ENCODE results near the gene SLC12A9. TPM values are rescaled to one million over a fixed set of nuclear protein-coding genes. Genes with fewer than 3 reads are reported as not detected.

Gene SLC12A9
- total RNA-seq, 1 donor from 2014 or later: 41.2 TPM

DNA sequence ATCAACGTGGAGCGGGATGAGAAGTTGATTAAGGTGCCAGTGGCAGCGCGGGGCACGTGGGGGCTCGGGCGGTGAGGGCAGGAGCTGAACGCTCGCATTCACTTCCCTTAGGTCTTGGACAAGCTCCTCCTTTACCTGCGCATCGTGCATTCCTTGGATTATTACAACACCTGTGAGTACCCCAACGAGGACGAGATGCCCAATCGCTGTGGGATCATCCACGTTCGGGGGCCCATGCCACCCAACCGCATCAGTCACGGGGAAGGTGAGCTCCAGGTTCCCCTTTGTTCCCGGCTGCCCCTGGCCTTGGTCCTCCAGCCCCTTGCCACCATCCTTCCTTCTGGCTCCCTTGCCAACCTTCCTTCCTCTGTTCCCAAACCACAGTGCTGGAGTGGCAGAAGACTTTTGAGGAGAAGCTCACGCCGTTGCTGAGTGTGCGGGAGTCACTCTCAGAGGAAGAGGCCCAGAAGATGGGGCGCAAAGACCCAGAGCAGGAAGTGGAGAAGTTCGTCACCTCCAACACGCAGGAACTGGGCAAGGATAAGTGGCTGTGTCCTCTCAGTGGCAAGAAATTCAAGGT lies 34.5 kb downstream of the SLC12A9 start:
- Mint-ChIP-seq H3K36me3 (ENCODE audit: low read depth) (peaks cover 62% of the 10 kb centered on the region), H3K4me1 (peaks cover 47% of the 10 kb centered on the region), H3K27ac (peak overlapping the region; percentile 87), H3K27me3 (peaks cover 13% of the 10 kb centered on the region), H3K4me3 (peak overlapping the region; percentile 83), H3K9me3 (no peaks in the 10 kb centered on the region)
- intact Hi-C loops (cut with micrococcal nuclease): no loop called here
- peak; percentile 73 for DNase-seq

DNA sequence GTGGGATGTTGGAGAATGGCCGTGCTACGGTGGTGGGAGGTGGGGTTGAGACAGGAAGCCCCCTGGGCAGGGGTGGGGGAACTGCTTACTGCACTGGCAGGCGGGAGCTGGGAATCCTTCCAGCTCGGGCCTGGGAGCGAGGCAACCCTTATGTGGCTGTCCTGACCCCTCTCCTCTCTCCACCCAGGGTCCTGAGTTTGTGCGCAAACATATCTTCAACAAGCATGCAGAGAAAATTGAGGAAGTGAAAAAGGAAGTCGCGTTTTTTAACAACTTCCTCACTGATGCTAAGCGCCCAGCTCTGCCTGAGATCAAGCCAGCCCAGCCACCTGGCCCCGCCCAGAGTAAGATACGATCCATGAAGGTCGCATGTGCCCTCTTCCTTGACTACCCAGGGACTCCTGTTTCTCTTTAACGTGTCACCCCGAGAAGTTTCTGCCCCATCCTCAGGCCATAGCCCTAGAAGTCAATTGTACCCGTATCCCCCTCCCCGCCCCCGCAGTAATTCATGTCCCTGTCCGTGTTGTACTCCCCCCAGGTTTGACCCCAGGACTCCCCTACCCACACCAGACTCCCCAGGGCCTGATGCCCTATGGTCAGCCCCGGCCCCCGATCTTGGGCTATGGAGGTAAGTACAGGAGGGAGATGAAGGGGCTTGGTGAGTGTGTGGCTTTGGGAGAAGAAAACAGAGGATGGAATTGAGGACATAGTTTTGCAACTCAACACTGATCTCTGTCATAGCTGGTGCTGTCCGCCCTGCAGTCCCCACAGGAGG lies 35.2 kb downstream of the SLC12A9 start:
- peak; percentile 89 for DNase-seq
- Mint-ChIP-seq H3K4me3 (peak overlapping the region; percentile 83), H3K4me1 (peaks cover 48% of the 10 kb centered on the region), H3K27me3 (peaks cover 20% of the 10 kb centered on the region), H3K36me3 (ENCODE audit: low read depth) (peaks cover 57% of the 10 kb centered on the region), H3K9me3 (no peaks in the 10 kb centered on the region), H3K27ac (peak overlapping the region; percentile 87)
- intact Hi-C loops (cut with micrococcal nuclease): no loop called here

DNA sequence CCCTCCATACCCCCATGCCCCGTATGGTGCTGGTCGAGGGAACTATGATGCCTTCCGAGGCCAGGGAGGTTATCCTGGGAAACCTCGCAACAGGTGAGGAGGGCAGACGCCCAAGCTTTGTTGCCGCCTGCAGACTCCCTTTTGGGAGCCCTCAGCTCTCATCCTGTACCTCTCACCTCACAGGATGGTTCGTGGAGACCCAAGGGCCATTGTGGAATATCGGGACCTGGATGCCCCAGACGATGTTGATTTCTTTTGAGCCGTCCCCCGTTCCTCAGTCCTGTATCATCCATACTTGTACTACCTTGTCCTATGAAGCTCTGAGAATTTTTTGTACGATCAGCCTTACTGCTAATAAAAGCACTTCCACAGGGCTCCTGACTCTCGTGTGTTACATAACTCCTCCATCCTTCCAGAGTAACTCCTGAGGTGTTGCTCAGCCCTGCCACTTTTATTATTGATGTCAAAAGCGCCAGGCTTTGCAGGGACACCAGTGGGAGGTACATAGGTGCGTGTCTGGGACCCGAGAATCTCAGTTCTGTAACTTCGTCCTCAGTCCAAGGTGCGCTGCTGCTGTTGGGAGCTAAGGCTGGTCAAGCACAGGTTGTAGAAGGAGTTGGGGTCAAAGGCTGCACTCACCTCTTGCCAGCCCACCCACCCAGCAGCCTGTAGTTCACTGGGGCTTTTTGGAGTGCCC lies 35.9 kb downstream of the SLC12A9 start:
- DNase-seq: peak; percentile 64
- Mint-ChIP-seq H3K36me3 (ENCODE audit: low read depth) (peaks cover 51% of the 10 kb centered on the region), H3K9me3 (no peaks in the 10 kb centered on the region), H3K4me1 (peaks cover 44% of the 10 kb centered on the region), H3K27ac (peak overlapping the region; percentile 87), H3K27me3 (peaks cover 24% of the 10 kb centered on the region), H3K4me3 (peak overlapping the region; percentile 83)
- intact Hi-C loops (cut with micrococcal nuclease): no loop called here

DNA sequence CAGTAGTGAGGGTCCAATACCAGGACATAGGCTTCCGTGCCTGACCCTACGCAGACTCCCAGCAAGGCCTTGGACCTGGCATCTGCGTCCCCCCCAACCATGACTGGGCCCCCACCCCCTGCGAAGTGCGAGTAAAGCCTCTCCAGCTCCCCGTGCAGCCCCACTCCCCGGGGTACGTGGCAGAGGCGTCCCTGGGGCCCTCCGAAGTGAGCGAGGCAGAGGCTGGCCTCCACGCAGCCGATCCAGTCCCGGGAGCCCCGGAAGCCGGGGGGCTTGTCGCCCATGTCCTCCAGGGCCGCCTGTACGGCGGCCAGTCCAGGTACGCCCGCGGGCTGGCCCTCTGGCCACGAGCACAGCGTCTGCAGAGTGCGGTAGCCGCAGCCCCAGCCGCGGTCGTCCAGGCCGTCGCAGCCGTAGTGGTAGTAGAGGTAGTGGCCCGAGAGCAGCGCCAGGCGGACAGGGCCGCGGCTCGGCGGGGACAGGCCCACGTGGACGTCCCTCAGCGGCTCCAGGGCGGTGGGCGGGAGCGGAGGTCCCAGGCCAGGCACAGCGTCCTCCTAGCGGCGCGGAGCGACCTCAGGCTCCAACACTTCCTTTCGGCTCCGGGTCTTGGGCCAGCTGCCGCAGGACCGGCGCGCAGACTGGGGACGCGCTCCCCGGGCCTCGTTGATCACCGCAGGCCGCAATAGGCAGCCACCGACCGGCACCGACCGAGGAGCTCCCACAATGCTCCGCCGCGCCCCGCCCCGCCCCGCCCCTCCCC lies 36.7 kb downstream of the SLC12A9 start, which contains the start of gene UFSP1:
TSS of gene UFSP1 (minus strand) at position 728 of the 763 bp plus-strand sequence. CDS start at position 284, 444 bp downstream.
- peaks cover 44% of the 10 kb centered on the region for H3K4me1 Mint-ChIP-seq
- H3K4me3 Mint-ChIP-seq: peak within 1 kb of the TSS; percentile 83
- no peaks in the 10 kb centered on the region for H3K9me3 Mint-ChIP-seq
- peaks cover 45% of the 10 kb centered on the region for H3K36me3 Mint-ChIP-seq (ENCODE audit: low read depth)
- peak; percentile 59 for DNase-seq
- peak within 1 kb of the TSS; percentile 87 for H3K27ac Mint-ChIP-seq
- intact Hi-C loops (cut with micrococcal nuclease): loop anchor here (1.0 kb wide), 1 partner anchor 14 kb away; the partner anchor contains the start of gene SRRT
- peaks cover 30% of the 10 kb centered on the region for H3K27me3 Mint-ChIP-seq

DNA sequence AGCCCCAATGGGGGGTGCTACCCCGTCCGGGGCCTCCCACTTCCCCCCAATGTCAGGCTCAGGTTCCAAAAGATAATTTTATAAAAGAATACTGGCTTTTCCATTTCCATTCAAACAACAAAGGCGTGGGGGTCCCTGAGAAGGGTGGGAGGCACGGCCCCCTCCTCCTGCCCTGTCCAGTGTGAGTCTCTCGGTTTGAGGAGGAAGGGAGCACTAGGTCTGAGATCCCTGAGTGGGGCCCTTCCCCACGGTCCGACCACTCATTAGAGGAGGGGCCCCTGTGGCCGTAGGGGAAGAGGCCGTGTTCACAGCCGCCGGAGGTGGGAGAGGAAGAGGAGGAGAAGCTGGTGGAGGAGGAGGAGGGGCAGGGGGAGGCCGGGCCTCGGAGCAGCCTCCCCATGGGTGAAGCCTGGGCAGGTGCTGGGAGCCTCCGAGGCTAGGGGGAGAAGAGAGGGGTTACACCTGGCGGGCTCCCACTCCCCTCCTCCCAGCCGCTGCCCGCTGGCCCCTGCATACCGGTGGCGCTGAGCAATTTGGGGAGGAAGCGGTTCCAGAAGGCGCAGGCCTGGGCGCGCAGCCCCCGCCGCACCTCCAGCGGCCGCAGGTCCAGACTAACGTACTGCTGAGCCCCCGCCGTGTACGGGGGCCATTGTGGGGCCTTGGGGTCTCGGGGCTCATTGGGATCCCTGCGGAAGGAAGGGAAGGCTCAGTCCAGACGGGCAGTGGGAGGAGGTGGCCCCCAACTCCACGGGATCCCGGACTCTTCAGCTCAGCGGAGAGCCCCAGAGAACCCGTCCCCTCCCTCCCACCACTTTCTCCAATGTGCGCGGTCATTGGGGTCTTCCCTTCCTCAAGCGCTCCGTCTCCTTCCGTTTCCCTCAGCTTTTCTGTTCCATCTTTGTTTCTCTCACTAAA lies 38.4 kb downstream of the SLC12A9 start:
- Mint-ChIP-seq H3K36me3 (ENCODE audit: low read depth) (peaks cover 29% of the 10 kb centered on the region), H3K27me3 (peaks cover 34% of the 10 kb centered on the region), H3K9me3 (no peaks in the 10 kb centered on the region), H3K27ac (peak overlapping the region; percentile 77), H3K4me3 (peak overlapping the region; percentile 83), H3K4me1 (peaks cover 38% of the 10 kb centered on the region)
- DNase-seq: peak; percentile 66
- intact Hi-C loops (cut with micrococcal nuclease): loop anchor here (5.0 kb wide), 1 partner anchor 276 kb away; the partner anchor contains the start of gene VGF

DNA sequence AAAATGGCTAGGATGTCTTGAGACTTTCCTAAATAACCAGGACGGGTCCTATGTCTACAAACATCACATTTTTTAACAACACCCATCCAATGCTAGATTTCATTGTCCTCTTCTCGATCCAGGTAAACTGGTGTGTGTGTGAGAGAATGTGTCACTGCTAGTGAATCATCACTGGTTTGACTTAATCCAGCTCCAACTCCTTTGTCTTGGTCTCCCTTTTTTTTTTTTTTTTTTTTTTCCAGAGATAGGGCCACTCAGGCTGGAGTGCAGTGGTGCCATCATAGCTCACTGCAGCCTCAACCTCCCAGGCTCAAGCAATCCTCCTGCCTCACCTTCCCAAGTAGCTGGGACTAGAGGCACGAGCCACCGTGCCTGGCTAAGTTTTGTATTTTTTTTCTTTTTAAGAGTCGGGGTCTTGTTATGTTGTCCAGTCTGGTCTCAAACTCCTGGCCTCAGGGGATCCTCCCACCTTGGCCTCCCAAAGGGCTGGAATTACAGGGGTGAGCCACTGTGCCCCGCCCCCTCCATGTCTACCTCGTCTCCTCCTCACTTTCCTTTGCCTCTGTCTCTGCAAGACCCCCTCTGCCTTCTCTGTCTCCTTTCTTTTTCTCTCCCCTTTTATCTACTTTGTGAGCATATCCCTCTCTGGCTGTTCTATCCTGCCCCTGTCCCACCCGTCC lies 39.2 kb downstream of the SLC12A9 start:
- Mint-ChIP-seq H3K27me3 (peaks cover 39% of the 10 kb centered on the region), H3K9me3 (no peaks in the 10 kb centered on the region), H3K27ac (peak overlapping the region; percentile 45), H3K36me3 (ENCODE audit: low read depth) (peaks cover 21% of the 10 kb centered on the region), H3K4me3 (peak overlapping the region; percentile 65), H3K4me1 (peaks cover 39% of the 10 kb centered on the region)
- no peak for DNase-seq
- intact Hi-C loops (cut with micrococcal nuclease): loop anchor here (5.0 kb wide), 1 partner anchor 276 kb away; the partner anchor contains the start of gene VGF

DNA sequence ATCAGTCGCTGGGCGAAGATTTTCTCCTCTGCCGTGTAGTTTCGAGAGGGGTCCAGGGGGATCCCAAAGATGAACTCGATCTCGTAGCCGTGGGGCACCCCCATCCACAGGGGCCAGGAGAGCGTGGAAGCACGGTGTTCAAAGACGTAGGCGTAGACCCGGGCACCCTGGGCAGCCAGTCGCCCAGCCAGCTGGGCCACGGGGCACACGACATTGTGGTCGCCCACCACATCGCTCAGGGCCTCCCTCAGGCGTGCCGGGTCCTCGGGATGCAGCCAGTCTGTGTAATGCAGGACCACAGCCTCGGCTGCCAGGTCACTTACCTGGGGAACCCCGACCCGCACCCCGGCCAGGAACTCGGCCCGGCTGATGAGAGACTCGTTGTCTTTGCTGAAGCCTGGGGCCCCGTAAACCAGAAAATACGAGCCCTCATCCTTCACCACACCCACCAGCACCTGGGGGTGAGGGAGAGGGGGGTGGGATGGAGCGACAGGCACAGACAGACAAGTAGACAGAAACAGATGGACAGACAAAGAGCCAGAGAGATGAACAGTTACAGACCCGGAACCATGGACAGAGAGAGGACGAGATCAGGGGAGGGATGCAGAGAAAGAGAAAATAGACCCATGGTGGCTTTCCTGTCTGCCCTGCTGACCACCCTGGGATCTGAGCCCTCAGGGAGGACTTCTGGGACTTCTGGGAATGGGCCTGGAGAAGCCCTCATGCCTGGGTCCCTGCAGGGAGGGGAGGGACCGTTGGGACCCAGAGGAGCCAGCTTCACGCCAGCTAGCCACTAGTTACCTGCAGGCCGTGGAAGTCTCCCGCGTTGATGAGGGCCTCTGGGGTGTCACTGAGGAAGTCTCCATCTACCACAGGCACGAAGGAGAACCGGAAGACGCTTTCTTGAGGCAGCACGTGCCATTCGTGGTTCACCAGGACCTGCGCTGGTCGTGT lies 40.1 kb downstream of the SLC12A9 start:
- no peak for DNase-seq
- Mint-ChIP-seq H3K4me1 (peaks cover 30% of the 10 kb centered on the region), H3K27me3 (peaks cover 44% of the 10 kb centered on the region), H3K36me3 (ENCODE audit: low read depth) (peaks cover 13% of the 10 kb centered on the region), H3K4me3 (no peak overlapping the region), H3K27ac (no peak overlapping the region), H3K9me3 (no peaks in the 10 kb centered on the region)
- intact Hi-C loops (cut with micrococcal nuclease): loop anchor here (5.0 kb wide), 1 partner anchor 275 kb away; the partner anchor contains the start of gene VGF

DNA sequence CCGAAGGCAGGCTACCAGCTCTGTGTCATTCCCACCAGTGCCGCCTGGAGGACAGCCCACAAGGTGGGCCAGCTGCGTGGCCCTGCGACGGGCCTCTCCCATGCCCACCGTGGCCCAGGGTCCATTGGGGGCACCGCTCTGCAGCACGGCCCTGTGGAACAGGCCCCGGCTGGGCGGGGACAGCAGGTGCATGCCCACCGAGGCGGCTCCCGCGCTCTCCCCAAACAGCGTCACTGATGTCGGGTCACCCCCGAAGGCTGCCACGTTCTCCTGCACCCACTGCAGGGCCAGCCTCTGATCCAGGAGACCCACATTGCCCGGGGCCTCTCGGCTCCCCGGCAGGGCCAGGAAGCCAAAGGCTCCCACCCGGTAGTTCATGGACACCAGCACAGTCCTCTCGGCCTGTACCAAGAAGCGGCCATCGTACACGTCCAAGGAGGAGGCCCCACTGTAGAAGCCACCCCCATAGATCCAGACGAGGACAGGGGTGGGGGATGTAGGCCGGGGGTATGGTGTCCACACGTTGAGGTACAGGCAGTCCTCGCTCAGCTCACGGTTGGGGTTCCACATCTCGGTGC lies 40.9 kb downstream of the SLC12A9 start:
- DNase-seq: no peak
- intact Hi-C loops (cut with micrococcal nuclease): loop anchor here (5.0 kb wide), 1 partner anchor 274 kb away; the partner anchor contains the start of gene VGF
- H3K4me3 Mint-ChIP-seq: no peak overlapping the region
- H3K4me1 Mint-ChIP-seq: peaks cover 22% of the 10 kb centered on the region
- H3K36me3 Mint-ChIP-seq (ENCODE audit: low read depth): peaks cover 5% of the 10 kb centered on the region
- H3K27me3 Mint-ChIP-seq: peaks cover 52% of the 10 kb centered on the region
- H3K27ac Mint-ChIP-seq: no peak overlapping the region
- no peaks in the 10 kb centered on the region for H3K9me3 Mint-ChIP-seq

DNA sequence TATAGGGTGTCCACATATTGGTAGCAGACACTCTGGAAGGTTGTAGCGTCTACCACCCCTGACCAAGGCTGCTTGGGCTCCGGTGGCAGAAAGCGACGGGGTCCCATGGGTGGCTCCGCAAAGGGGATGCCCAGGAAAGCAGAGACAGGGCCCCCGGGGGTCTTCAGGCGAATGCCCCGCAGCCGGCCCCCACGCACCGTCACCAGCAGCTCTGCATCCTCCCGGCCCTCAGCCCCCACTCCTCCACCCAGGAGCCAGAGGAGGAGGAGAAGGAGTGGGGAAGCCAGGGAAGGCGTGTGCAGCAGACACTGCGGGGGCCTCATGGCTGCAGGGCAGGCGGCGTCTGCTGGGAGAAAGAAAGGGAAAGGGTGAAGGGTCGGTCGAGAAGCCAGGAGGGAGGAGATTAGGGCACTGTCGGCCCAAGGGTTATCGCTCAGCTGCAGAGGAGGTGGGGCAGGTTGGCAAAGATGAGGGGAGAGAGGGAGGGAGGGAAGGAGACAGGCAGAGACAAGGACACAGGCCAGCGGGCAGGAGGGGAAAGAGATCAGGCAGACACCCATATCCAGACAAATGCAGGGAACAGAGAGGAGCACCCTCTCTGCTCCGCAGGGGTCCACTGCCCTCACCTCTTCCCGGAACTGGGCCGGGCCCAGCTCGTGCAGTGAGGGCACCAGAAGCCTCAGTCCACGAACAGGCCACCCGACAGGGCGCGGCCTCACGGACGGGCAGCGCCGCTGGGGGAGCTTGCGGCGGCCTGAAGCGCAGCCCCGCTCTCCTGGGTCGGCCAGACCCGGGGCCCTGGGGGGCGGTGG lies 41.6 kb downstream of the SLC12A9 start:
- DNase-seq: no peak
- no peak overlapping the region for H3K27ac Mint-ChIP-seq
- H3K36me3 Mint-ChIP-seq (ENCODE audit: low read depth): no peaks in the 10 kb centered on the region
- H3K4me3 Mint-ChIP-seq: peak overlapping the region; percentile 14
- intact Hi-C loops (cut with micrococcal nuclease): loop anchor here (5.0 kb wide), 1 partner anchor 273 kb away; the partner anchor contains the start of gene VGF
- H3K4me1 Mint-ChIP-seq: peaks cover 19% of the 10 kb centered on the region
- H3K27me3 Mint-ChIP-seq: peaks cover 53% of the 10 kb centered on the region
- H3K9me3 Mint-ChIP-seq: no peaks in the 10 kb centered on the region

DNA sequence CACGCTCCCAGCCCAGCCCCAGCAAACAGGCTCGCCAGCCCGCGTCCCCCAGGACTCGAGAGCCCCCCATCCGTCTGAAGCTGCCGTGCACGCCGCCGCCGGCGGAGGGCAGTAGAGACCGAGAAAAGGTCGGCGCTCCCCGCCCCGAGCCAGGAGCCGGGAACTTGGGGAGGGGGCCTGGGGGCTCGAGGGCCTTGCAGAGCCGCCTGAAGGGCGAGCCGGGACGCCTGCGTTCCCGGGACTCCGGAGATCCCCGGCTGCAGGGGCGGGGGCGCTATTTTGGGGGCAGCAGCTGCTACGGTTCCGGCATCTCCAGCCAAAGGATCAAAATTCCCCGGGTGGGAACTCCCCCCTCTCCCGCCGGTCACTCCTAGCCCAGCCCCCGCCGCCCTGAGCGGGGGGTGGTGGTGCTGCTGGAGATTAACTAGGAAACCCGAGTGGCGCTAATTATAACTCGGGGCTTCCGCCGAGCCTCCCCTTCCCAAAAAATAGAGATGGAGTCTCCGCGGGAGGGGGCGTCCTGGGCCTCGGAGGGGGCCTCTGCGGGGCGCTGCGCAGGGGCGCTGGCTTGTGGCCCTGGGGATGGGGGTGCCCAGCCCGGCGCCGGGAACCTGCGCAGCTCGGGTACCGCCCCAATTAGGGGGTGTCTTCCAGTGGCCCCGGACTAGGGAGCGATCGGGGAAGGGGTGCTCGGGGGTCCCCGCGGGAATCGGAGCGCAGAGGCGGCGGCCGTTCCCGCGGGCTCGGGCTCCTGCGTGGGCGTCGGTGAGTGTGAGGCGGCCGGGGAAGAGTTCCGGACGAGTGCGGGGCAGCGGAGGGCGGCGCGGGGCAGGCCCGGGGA lies 42.6 kb downstream of the SLC12A9 start:
- Mint-ChIP-seq H3K4me3 (peak overlapping the region; percentile 49), H3K36me3 (ENCODE audit: low read depth) (no peaks in the 10 kb centered on the region), H3K27ac (no peak overlapping the region), H3K9me3 (no peaks in the 10 kb centered on the region), H3K27me3 (peaks cover 56% of the 10 kb centered on the region), H3K4me1 (peaks cover 18% of the 10 kb centered on the region)
- intact Hi-C loops (cut with micrococcal nuclease): loop anchor here (5.0 kb wide), 2 partner anchors 72 to 272 kb away; partner anchors contain the start of genes MUC12 and VGF
- DNase-seq: peak; percentile 88
